ENCODE data around the gene GALNT3.

GALNT3 gene

DNA sequence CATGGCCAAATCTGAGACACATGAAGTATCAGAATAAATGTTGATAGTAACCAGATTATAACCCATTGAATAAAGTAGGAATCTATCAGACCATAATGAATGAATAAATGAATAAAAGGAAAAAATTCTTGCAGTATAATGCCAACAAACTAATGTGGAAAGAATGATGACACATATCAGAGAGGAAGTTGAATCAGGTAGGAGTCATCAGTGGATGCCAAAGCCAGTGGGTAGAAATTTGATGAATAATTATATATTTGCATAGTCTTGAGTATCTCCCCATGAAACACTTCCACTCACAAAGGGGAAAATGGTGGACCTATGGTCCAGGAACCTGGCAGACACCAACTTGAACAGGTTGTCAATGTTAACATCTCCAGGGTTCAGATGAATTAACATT lies 68.6 kb downstream of the GALNT3 start:
- H3K27ac ChIP-seq: no peak overlapping the region
- TF ChIP-seq, protein P1, sequence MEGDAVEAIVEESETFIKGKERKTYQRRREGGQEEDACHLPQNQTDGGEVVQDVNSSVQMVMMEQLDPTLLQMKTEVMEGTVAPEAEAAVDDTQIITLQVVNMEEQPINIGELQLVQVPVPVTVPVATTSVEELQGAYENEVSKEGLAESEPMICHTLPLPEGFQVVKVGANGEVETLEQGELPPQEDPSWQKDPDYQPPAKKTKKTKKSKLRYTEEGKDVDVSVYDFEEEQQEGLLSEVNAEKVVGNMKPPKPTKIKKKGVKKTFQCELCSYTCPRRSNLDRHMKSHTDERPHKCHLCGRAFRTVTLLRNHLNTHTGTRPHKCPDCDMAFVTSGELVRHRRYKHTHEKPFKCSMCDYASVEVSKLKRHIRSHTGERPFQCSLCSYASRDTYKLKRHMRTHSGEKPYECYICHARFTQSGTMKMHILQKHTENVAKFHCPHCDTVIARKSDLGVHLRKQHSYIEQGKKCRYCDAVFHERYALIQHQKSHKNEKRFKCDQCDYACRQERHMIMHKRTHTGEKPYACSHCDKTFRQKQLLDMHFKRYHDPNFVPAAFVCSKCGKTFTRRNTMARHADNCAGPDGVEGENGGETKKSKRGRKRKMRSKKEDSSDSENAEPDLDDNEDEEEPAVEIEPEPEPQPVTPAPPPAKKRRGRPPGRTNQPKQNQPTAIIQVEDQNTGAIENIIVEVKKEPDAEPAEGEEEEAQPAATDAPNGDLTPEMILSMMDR (conservative IDR thresholded peaks at IDR 0.05): no peak

DNA sequence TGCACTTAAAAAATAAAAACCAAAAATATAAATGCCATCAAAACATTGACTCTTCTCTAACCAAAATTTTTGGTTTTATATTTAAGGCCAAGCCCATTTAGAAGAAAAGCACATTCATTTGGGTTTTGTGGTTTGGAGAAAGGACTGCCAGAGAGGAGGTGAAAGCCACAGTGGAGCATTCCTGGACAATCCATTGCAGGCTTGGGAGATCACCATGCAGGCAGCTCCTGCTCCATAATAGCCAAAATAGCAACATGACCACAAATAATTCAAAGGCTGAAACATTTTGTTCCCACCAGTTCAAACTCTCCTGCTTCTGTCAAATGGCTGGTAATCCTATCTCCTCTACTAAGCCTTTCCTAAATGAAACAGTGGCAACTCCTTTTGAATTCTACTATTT lies 73.5 kb downstream of the GALNT3 start:
- H3K27ac ChIP-seq: no peak overlapping the region
- TF ChIP-seq, protein P1 (conservative IDR thresholded peaks at IDR 0.05): no peak

DNA sequence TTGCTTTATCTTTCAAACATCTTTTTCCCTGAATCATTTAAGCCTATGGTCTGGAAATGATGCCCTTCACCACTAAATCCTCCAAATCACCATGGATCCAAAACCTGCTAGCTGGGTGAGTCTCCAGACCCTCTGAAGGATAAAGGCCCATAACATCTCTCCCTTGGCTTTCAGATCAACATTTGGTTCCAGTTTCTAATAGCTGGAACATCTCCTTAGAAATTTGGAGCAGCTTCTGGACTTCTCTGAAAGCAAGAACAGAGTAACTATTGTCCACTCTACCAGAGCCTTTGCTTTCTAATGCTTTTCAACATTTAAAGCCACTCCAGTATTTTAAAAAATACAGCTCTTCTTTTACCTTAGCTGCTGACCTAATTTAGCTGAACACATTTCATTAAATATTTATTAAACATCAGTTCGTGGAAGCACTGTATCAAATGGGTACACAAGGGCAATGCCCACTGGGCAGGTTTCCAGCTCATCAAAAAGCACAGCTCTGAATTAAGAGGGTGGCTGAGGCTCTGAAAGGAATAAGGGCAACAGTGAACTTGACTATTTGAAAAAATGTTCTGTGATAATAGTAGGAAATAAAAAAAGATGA lies 75.3 kb downstream of the GALNT3 start:
- no peak overlapping the region for H3K27ac ChIP-seq
- TF ChIP-seq, protein P1 (conservative IDR thresholded peaks at IDR 0.05): no peak

DNA sequence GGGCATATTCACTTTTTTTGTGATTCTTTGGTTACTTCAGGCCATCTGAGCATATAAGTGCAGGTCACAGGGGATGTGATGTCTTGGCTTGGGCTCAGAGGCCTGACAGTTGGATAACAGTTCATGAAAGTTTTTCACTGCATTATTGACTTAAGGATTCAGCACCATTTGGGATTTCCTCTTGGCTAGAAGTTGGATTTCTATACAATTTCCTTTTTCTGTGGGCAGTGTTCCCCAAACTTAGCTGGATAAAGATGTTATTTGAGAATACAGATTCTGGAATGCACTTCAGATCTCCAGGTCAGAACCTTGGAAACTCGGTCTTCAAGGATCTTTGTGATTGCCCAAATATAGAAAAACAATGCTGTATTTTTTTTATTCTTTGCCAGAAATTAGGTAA lies 78.0 kb downstream of the GALNT3 start:
- TF ChIP-seq, protein P1 (conservative IDR thresholded peaks at IDR 0.05): no peak
- no peak overlapping the region for H3K27ac ChIP-seq

DNA sequence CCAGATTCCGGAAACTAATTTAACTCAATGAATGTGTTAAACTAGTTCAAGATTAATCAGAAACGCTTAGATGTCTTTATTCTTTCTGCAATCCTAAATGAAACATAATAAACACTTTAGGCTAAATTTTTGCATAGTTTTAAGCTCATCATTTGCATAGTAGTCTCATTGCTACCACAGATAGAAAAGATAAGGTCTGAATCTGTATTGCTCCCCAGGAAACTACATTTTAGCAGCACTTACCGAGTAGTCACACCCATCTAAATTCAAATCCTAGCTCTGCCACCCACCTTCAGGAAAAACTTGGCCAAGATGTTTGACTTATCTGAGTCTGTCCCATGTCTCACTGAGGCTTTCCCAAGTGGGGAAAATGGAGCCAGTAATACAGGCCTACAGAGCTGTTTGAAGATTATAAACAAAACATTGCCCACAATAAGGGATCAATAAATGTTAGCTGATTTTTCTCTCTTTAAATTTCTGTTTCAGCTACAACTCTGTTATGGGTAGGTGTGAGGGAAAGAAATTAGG lies 87.0 kb downstream of the GALNT3 start:
- TF ChIP-seq, protein P1 (conservative IDR thresholded peaks at IDR 0.05): no peak
- no peak overlapping the region for H3K27ac ChIP-seq

DNA sequence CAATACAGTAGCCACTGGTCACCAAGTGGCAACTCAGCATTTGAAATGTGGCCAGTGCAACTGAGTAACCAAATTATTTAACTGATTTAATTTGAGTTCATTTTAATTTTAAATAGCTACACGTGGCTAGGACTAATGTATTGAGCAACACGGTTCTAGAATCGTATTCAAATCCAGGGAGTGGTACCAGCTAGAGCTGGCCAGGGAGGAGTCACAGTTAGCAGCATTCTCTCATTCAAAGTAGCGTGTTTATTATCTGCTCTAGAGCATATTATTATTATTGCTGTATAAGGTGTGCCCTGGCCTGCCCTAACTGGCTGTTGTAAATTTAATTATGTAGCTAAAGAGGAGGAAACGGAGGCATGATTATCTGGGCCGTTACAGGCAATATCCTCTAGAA lies 92.9 kb downstream of the GALNT3 start:
- H3K27ac ChIP-seq: no peak overlapping the region
- TF ChIP-seq, protein P1 (conservative IDR thresholded peaks at IDR 0.05): no peak

DNA sequence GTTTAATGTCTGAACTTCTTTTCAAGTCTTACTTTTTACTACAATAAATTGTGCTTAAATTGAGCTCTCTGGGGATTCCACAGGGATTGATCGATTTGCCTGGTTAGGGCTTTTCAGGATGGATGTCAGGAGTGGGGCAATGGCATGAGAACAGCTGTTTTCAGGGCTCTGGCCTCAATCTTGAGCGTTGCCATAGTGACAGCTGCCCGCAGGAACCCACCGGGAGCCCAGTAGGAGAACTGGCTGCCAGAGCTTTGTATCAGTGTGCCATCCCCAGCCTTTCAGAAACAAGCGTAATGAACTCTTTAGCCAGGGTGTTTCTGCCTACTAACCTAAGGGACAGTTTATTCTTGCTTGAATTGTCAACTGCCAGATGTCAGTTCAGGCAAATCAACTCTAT lies 93.5 kb downstream of the GALNT3 start:
- TF ChIP-seq, protein P1 (conservative IDR thresholded peaks at IDR 0.05): no peak
- no peak overlapping the region for H3K27ac ChIP-seq
